Parathyroid adenoma (tissue), 2 donors: Measurements from ENCODE around the gene TNRC18.
"Not testable (repeated sequence)": the region's sequence is repeated elsewhere in the genome, so short reads cannot be mapped to it uniquely, and the experiment has no call there.

Source experiments
- H2AFZ ChIP-seq: fragments of 300-600 bp; sonication (generic); one replicate; pipeline ENCODE4 v1.7.0; 2017; ENCODE audit warnings: antibody characterized with exemption, mild to moderate bottlenecking
- H3K27ac ChIP-seq: fragments of 300-600 bp; sonication (generic); one replicate; pipeline ENCODE4 v1.7.0; 2017
- H3K27me3 ChIP-seq: fragments of 300-600 bp; sonication (generic); one replicate; pipeline ENCODE4 v1.7.0; 2017; ENCODE audit warnings: low read length; ENCODE audit not compliant: control insufficient read depth, insufficient read depth
- H3K36me3 ChIP-seq: fragments of 300-600 bp; sonication (generic); one replicate; pipeline ENCODE4 v1.7.0; 2017; ENCODE audit warnings: low read length; ENCODE audit not compliant: control insufficient read depth, insufficient read depth
- H3K4me1 ChIP-seq: fragments of 300-600 bp; sonication (generic); one replicate; pipeline ENCODE4 v1.7.0; 2017; ENCODE audit warnings: control low read depth
- H3K4me2 ChIP-seq: fragments of 300-600 bp; sonication (generic); one replicate; pipeline ENCODE4 v1.7.0; 2017; ENCODE audit warnings: low read length
- H3K4me3 ChIP-seq: fragments of 300-600 bp; sonication (generic); one replicate; pipeline ENCODE4 v1.7.0; 2017; ENCODE audit warnings: low read depth, low read length
- H3K79me2 ChIP-seq: fragments of 300-600 bp; sonication (generic); one replicate; pipeline ENCODE4 v1.7.0; 2017; ENCODE audit warnings: control low read depth
- H3K9ac ChIP-seq: fragments of 300-600 bp; sonication (generic); one replicate; pipeline ENCODE4 v1.7.0; 2017; ENCODE audit warnings: mild to moderate bottlenecking
- H3K9me3 ChIP-seq: fragments of 300-600 bp; sonication (generic); one replicate; pipeline ENCODE4 v1.7.0; 2017; ENCODE audit warnings: low read length; ENCODE audit not compliant: control insufficient read depth
- TF ChIP-seq, protein P1 (sequence below): fragments of 300-600 bp; sonication (generic); IDR thresholded peaks from one replicate; pipeline ENCODE4 v1.7.0; 2017; ENCODE audit warnings: antibody characterized with exemption, mild to moderate bottlenecking
- donor health status: primary hyperparathyroidism.

Gene TNRC18

DNA sequence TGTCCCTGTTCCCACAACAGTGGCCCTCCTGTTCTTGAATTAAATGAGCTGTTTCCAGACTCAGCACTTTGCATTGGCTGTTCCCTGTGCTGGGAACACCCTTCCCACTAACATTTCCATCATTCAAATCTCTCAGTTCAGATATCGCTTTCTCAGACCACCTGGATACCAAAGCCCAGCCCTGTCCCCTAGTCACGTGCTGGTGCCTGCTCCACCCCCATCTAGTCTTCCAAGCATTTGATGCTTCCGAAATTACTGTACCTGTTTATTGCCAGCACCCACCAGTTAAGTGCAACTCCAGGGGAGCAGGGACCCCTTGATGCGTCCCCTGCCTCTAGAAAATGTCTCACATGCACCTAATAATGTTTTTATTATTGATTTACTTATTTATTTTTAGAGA, 143.9 kb downstream of the TNRC18 start:
- H3K27ac ChIP-seq: no peak overlapping the region
- H3K79me2 ChIP-seq: no peaks in the 10 kb centered on the region
- H3K27me3 ChIP-seq: no peaks in the 10 kb centered on the region
- H3K4me1 ChIP-seq: no peaks in the 10 kb centered on the region
- no peaks in the 10 kb centered on the region for H3K36me3 ChIP-seq
- no peak overlapping the region for H2AFZ ChIP-seq
- TF ChIP-seq, protein P1, sequence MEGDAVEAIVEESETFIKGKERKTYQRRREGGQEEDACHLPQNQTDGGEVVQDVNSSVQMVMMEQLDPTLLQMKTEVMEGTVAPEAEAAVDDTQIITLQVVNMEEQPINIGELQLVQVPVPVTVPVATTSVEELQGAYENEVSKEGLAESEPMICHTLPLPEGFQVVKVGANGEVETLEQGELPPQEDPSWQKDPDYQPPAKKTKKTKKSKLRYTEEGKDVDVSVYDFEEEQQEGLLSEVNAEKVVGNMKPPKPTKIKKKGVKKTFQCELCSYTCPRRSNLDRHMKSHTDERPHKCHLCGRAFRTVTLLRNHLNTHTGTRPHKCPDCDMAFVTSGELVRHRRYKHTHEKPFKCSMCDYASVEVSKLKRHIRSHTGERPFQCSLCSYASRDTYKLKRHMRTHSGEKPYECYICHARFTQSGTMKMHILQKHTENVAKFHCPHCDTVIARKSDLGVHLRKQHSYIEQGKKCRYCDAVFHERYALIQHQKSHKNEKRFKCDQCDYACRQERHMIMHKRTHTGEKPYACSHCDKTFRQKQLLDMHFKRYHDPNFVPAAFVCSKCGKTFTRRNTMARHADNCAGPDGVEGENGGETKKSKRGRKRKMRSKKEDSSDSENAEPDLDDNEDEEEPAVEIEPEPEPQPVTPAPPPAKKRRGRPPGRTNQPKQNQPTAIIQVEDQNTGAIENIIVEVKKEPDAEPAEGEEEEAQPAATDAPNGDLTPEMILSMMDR: no peak
- H3K4me3 ChIP-seq: no peak overlapping the region
- no peaks in the 10 kb centered on the region for H3K9me3 ChIP-seq
- no peak overlapping the region for H3K4me2 ChIP-seq
- H3K9ac ChIP-seq: no peak overlapping the region

DNA sequence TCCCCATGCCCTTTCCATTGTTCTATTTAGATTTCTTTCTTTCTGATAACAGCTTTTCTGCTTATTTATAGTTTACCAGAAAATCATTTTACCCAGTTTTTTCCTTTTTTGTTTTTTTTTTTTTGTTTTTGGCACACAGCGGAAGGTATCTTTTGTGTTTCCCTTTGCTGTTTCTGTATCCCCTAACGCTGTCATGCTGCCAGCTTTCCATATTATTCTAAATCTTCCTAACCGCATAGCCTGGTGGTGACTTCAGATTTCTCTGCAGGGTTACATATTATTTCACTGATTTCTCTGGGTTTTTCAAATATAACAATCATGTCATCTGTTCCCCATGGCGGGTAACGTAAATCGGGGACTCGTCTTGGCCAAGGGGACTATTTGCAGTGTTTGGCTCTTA, 144.9 kb downstream of the TNRC18 start:
- H3K4me3 ChIP-seq: no peak overlapping the region
- no peak overlapping the region for H3K4me2 ChIP-seq
- no peaks in the 10 kb centered on the region for H3K36me3 ChIP-seq
- H3K4me1 ChIP-seq: no peaks in the 10 kb centered on the region
- H2AFZ ChIP-seq: no peak overlapping the region
- TF ChIP-seq, protein P1: no peak
- no peak overlapping the region for H3K27ac ChIP-seq
- H3K9me3 ChIP-seq: no peaks in the 10 kb centered on the region
- no peaks in the 10 kb centered on the region for H3K27me3 ChIP-seq
- H3K79me2 ChIP-seq: no peaks in the 10 kb centered on the region
- H3K9ac ChIP-seq: no peak overlapping the region

DNA sequence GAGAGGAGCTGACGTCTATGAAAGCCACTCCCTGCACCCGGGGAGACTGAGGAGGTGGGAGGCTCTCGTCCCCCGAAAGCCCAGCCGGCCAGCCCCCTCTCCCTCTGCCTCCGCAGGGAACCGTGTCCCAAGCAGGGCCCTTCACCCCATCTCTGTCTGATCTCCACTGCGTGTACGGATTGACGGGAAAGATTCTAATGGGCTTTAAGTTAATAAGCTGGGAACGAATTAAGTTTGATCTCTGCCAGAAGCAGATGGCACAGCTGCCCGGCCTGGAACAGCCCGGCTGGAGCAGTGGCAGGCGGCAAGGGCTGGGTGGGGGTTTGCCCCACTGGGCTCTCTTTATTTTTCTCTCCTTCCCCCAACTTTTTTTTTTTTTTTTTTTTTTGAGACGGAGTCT, 147.0 kb downstream of the TNRC18 start:
- H2AFZ ChIP-seq: no peak overlapping the region
- no peaks in the 10 kb centered on the region for H3K27me3 ChIP-seq
- TF ChIP-seq, protein P1: no peak
- H3K36me3 ChIP-seq: no peaks in the 10 kb centered on the region
- H3K27ac ChIP-seq: no peak overlapping the region
- H3K79me2 ChIP-seq: no peaks in the 10 kb centered on the region
- no peaks in the 10 kb centered on the region for H3K9me3 ChIP-seq
- no peak overlapping the region for H3K9ac ChIP-seq
- H3K4me2 ChIP-seq: no peak overlapping the region
- no peak overlapping the region for H3K4me3 ChIP-seq
- H3K4me1 ChIP-seq: no peaks in the 10 kb centered on the region

DNA sequence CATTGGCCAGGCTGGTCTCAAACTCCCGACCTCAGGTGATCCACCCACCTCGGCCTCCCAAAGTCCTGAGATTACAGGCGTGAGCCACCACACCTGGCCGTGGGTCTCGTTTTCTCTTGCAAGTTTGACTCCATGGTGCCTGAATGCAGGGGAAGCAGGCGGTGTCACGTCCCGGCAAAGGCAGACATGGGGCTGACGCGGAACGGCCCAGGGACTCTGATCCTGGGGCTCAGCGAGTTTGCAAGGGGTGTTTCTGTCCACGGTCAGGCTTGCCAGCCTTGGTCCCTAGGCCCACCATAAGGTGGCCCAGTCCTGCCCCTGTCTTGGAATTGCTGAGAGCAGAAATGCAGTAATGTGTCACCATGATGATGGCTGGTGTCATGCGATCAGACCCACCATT, 147.5 kb downstream of the TNRC18 start:
- H2AFZ ChIP-seq, H3K9me3 ChIP-seq, H3K36me3 ChIP-seq, H3K4me3 ChIP-seq, H3K4me2 ChIP-seq, H3K27me3 ChIP-seq, H3K9ac ChIP-seq, H3K4me1 ChIP-seq, H3K27ac ChIP-seq, H3K79me2 ChIP-seq: not testable (repeated sequence)

DNA sequence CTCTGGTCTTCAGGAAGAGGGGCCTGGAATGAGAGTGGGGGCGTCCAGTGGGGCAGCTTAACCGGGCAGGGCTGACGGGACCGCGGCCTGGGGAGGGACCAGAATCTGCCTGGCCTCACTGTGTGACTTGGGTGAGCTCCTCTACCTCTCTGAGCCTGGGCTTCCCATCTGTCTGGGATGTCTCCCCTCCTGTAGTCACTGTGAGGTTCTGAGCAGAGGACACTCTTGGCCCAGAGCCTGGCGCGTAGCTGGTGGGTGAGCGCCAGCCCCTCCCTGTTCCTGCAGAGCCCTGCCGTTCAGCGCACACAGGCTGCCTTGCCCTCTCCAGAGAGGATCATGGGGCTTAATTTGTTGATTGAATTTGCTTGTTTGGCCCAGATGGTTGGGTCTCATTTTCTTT, 148.1 kb downstream of the TNRC18 start:
- H3K9me3 ChIP-seq, H3K4me3 ChIP-seq, H3K27ac ChIP-seq, H3K4me2 ChIP-seq, H3K27me3 ChIP-seq, H3K9ac ChIP-seq, H2AFZ ChIP-seq, H3K36me3 ChIP-seq, H3K4me1 ChIP-seq, H3K79me2 ChIP-seq: not testable (repeated sequence)

DNA sequence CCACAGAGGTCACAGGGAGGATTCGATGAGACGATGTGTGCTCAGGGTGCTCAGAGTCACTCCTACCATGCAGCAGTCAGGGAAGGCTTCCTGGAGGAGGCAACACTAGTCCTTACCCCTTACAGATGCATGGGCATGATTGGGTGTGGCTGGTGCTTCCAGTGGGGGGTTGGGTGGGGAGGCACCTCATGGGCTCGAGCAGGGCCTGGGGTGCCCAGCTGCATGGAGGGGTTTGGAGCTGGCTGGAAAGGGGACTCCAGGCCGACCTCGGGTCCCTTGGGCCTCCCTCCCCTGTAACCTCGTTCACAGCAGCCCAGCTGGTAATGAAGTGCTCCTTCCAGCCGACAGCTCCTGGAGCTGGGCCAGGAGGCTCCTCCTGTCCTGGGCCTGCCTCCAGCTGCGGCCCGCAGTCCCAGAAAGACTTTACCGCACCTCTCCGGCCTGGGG, 148.6 kb downstream of the TNRC18 start:
- H3K4me2 ChIP-seq, H3K79me2 ChIP-seq, H2AFZ ChIP-seq, H3K27ac ChIP-seq, H3K36me3 ChIP-seq, H3K9ac ChIP-seq, H3K4me1 ChIP-seq, H3K27me3 ChIP-seq, H3K4me3 ChIP-seq, H3K9me3 ChIP-seq: not testable (repeated sequence)
